Panc1 (cell line): ENCODE results near the gene CSNK2A3.

Source experiments
- CTCF ChIP-seq: fragments of 450-650 bp; IDR thresholded peaks from 2 replicates; pipeline ENCODE4 v1.5.1; 2017; ENCODE audit warnings: mild to moderate bottlenecking
- SIN3A ChIP-seq: IDR thresholded peaks from 2 replicates; pipeline ENCODE4 v1.6.1; 2012; ENCODE audit warnings: low read depth, mild to moderate bottlenecking, low read length, moderate library complexity, borderline replicate concordance; ENCODE audit not compliant: insufficient read depth
- TCF7L2 ChIP-seq: IDR thresholded peaks from 2 replicates; pipeline ENCODE4 v1.6.1; 2011; ENCODE audit warnings: mild to moderate bottlenecking, low read depth, low read length, inconsistent platforms

- TF ChIP-seq CTCF (no peak), SIN3A (no peak), TCF7L2 (no peak)
Measured at GRCh38 chr11:11348303-11348702, 4.7 kb downstream of the CSNK2A3 start.
